H9 (cell line): ENCODE results near the gene NEGR1. TPM values are rescaled to one million over a fixed set of nuclear protein-coding genes. Genes with fewer than 3 reads are reported as not detected.

ENCODE experiments used
- DNase-seq: peaks from one replicate; pipeline ENCODE4 v3.0.0-alpha.2; 2017
- H2AFZ ChIP-seq: one replicate; pipeline ENCODE4 v1.6.1; 2013; ENCODE audit warnings: mild to moderate bottlenecking, low read length, control low read depth, moderate library complexity
- H2AK5ac ChIP-seq: 2 replicates; pipeline ENCODE4 v1.6.1; 2013; ENCODE audit warnings: low read length, control low read depth, mixed read lengths; ENCODE audit not compliant: insufficient read length
- H2BK120ac ChIP-seq: one replicate; pipeline ENCODE4 v1.6.1; 2013; ENCODE audit warnings: low read depth, mild to moderate bottlenecking, low read length, control low read depth, inconsistent platforms; ENCODE audit not compliant: poor library complexity, severe bottlenecking
- H2BK12ac ChIP-seq: 2 replicates; pipeline ENCODE4 v1.6.1; 2013; ENCODE audit warnings: low read length, control low read depth, mixed read lengths, low read depth; ENCODE audit not compliant: insufficient read length
- H2BK15ac ChIP-seq: 2 replicates; pipeline ENCODE4 v1.6.1; 2013; ENCODE audit warnings: low read depth, low read length, control low read depth
- H2BK20ac ChIP-seq: one replicate; pipeline ENCODE4 v1.6.1; 2013; ENCODE audit warnings: low read depth, mild to moderate bottlenecking, low read length, control low read depth, inconsistent platforms; ENCODE audit not compliant: poor library complexity, severe bottlenecking
- H2BK5ac ChIP-seq: 2 replicates; pipeline ENCODE4 v1.6.1; 2013; ENCODE audit warnings: low read length, control low read depth, mixed read lengths; ENCODE audit not compliant: insufficient read length
- H3K14ac ChIP-seq: 2 replicates; pipeline ENCODE4 v1.6.1; 2013; ENCODE audit warnings: low read length, control low read depth; ENCODE audit not compliant: insufficient read depth
- H3K18ac ChIP-seq: 2 replicates; pipeline ENCODE4 v1.6.1; 2013; ENCODE audit warnings: low read depth, mild to moderate bottlenecking, mixed read lengths, low read length, control low read depth; ENCODE audit not compliant: insufficient read length
- H3K23ac ChIP-seq: 2 replicates; pipeline ENCODE4 v1.6.1; 2013; ENCODE audit warnings: low read length, control low read depth, mixed read lengths, low read depth; ENCODE audit not compliant: insufficient read length
- H3K23me2 ChIP-seq: 2 replicates; pipeline ENCODE4 v1.6.1; 2013; ENCODE audit warnings: low read depth, mild to moderate bottlenecking, mixed read lengths, low read length, control low read depth; ENCODE audit not compliant: insufficient read length, poor library complexity, severe bottlenecking
- H3K27ac ChIP-seq: 2 replicates; pipeline ENCODE4 v1.5.1; 2013; ENCODE audit warnings: low read length, control low read depth, mixed read lengths, low read depth; ENCODE audit not compliant: insufficient read length
- H3K27me3 ChIP-seq: 2 replicates; pipeline ENCODE4 v1.6.1; 2013; ENCODE audit warnings: low read length, control low read depth, inconsistent platforms; ENCODE audit not compliant: insufficient read depth
- H3K4ac ChIP-seq: 2 replicates; pipeline ENCODE4 v1.6.1; 2013; ENCODE audit warnings: low read depth, mild to moderate bottlenecking, control low read depth, inconsistent platforms, low read length, moderate library complexity
- H3K4me1 ChIP-seq: 2 replicates; pipeline ENCODE4 v1.6.1; 2013; ENCODE audit warnings: low read length, control low read depth, inconsistent platforms; ENCODE audit not compliant: insufficient read depth
- H3K4me2 ChIP-seq: 2 replicates; pipeline ENCODE4 v1.6.1; 2013; ENCODE audit warnings: low read length, control low read depth, mixed read lengths; ENCODE audit not compliant: insufficient read length, insufficient read depth
- H3K56ac ChIP-seq: 2 replicates; pipeline ENCODE4 v1.6.1; 2013; ENCODE audit warnings: low read depth, mild to moderate bottlenecking, mixed read lengths, low read length, control low read depth; ENCODE audit not compliant: insufficient read length
- H3K79me1 ChIP-seq: 2 replicates; pipeline ENCODE4 v1.6.1; 2013; ENCODE audit warnings: low read depth, mild to moderate bottlenecking, moderate library complexity, low read length, control low read depth, inconsistent platforms; ENCODE audit not compliant: insufficient read depth, poor library complexity, severe bottlenecking
- H3K79me2 ChIP-seq: 2 replicates; pipeline ENCODE4 v1.6.1; 2013; ENCODE audit warnings: low read length, control low read depth, inconsistent platforms; ENCODE audit not compliant: insufficient read depth
- H3K9ac ChIP-seq: 2 replicates; pipeline ENCODE4 v1.6.1; 2013; ENCODE audit warnings: low read length, control low read depth, mixed read lengths; ENCODE audit not compliant: insufficient read length; ENCODE audit errors: extremely low read depth
- H3K9me3 ChIP-seq: one replicate; pipeline ENCODE4 v1.6.1; 2013; ENCODE audit warnings: low read depth, low read length, inconsistent platforms; ENCODE audit not compliant: control insufficient read depth
- H3T11ph ChIP-seq: one replicate; pipeline ENCODE4 v1.6.1; 2013; ENCODE audit warnings: mild to moderate bottlenecking, low read length, control low read depth, inconsistent platforms
- H4K20me1 ChIP-seq: one replicate; pipeline ENCODE4 v1.6.1; 2013; ENCODE audit not compliant: control insufficient read depth, insufficient read length, insufficient read depth
- H4K5ac ChIP-seq: 2 replicates; pipeline ENCODE4 v1.6.1; 2013; ENCODE audit warnings: low read depth, mild to moderate bottlenecking, mixed read lengths, low read length, control low read depth; ENCODE audit not compliant: insufficient read length
- H4K8ac ChIP-seq: replicated peaks from 2 replicates; pipeline ENCODE4 v1.6.1; 2013; ENCODE audit warnings: low read length, control low read depth, mixed read lengths, low read depth; ENCODE audit not compliant: insufficient read length
- H4K91ac ChIP-seq: 2 replicates; pipeline ENCODE4 v1.6.1; 2013; ENCODE audit warnings: low read depth, mild to moderate bottlenecking, moderate library complexity, mixed read lengths, low read length, control low read depth; ENCODE audit not compliant: insufficient read length
- H3K27ac Mint-ChIP-seq, 3 experiments: 2 replicates in 2 of 3; 3 replicates in 1 of 3; pipeline ENCODE4 v1.8.0; 2020 to 2021; ENCODE audit warnings: mixed read lengths in 3 of 3, mild to moderate bottlenecking in 1 of 3, moderate library complexity in 1 of 3
- H3K27me3 Mint-ChIP-seq: 2 replicates; pipeline ENCODE4 v1.8.0; 2021; ENCODE audit warnings: low read depth, mild to moderate bottlenecking, moderate library complexity, mixed read lengths
- H3K36me3 Mint-ChIP-seq, 3 experiments: 2 replicates in 2 of 3; 3 replicates in 1 of 3; pipeline ENCODE4 v1.8.0; 2020 to 2021; ENCODE audit warnings: low read depth in 3 of 3, mixed read lengths in 3 of 3; ENCODE audit not compliant: insufficient read depth in 1 of 3
- H3K4me1 Mint-ChIP-seq, 2 experiments: 2 replicates each; pipeline ENCODE4 v1.8.0; 2020; ENCODE audit warnings: mixed read lengths in 2 of 2
- H3K4me3 Mint-ChIP-seq, 2 experiments: 2 replicates in 1 of 2; 3 replicates in 1 of 2; pipeline ENCODE4 v1.8.0; 2020 to 2021; ENCODE audit warnings: mild to moderate bottlenecking in 2 of 2, mixed read lengths in 2 of 2, moderate library complexity in 1 of 2
- H3K9me3 Mint-ChIP-seq, 2 experiments: 2 replicates in 1 of 2; 3 replicates in 1 of 2; pipeline ENCODE4 v1.8.0; 2020; ENCODE audit warnings: mild to moderate bottlenecking in 2 of 2, mixed read lengths in 2 of 2, moderate library complexity in 1 of 2
- WGBS: extraction: QIAGEN DNeasy Blood & Tissue Kit; methylation state at CpG from one replicate; pipeline ENCODE4 v1.1.7; 2013; ENCODE audit warnings: missing lambda C conversion rate, low lambda C conversion rate, mixed read lengths; ENCODE audit not compliant: insufficient read length; ENCODE audit errors: extremely low coverage; 5-methylcytosine and 5-hydroxymethylcytosine counted together
- total RNA-seq: library from RNA; stranded (reverse); gene quantifications from 2 replicates; pipeline ENCODE4 v1.2.1, GENCODE V29; 2021
- TF ChIP-seq, protein P1 (sequence below): fragments of 200-600 bp; sonication (generic); conservative IDR thresholded peaks from 3 replicates; pipeline ENCODE4 v1.8.0; 2021; ENCODE audit warnings: antibody characterized with exemption, mild to moderate bottlenecking

Gene NEGR1
- total RNA-seq, 1 experiment from 2014 or later = 0.13 TPM

DNA sequence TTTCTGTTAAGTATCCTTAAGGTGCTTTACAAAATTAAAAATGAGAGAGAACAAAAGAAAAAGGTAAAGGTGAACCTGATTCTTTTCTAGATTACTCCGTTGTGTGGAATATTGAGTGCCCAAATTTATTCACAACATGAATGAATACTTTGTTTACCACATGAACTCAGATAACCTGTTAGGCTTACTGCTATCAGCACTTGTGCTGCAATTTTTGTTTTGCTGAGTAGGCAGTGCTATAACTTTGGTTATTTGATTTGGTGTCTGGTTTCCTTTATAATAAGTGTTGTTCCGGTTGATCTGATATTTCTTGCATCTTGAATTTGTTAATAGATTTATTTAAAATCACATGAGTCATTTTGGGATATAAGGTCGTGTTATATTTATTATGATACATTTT is 195.9 kb downstream of the NEGR1 start:
- Histone ChIP-seq H3K9ac (no peak overlapping the region), H3K79me2 (no peaks in the 10 kb centered on the region), H3K27me3 (no peaks in the 10 kb centered on the region), H4K20me1 (no peaks in the 10 kb centered on the region), H3K56ac (no peak overlapping the region), H2AFZ (no peak overlapping the region), H3K4me1 (no peaks in the 10 kb centered on the region), H2BK5ac (no peak overlapping the region), H3K23me2 (no peaks in the 10 kb centered on the region), H3K27ac (no peak overlapping the region), H3K18ac (no peak overlapping the region), H2BK120ac (no peak overlapping the region), H2BK20ac (no peak overlapping the region), H3K9me3 (no peaks in the 10 kb centered on the region), H4K8ac (no peak overlapping the region), H3K4me2 (no peak overlapping the region), H2BK12ac (no peak overlapping the region), H3T11ph (no peak overlapping the region), H3K23ac (no peak overlapping the region), H2AK5ac (no peak overlapping the region), H4K91ac (no peak overlapping the region), H3K14ac (no peak overlapping the region), H3K79me1 (no peaks in the 10 kb centered on the region), H4K5ac (no peak overlapping the region), H2BK15ac (no peak overlapping the region), H3K4ac (no peak overlapping the region)
- TF ChIP-seq, protein P1, sequence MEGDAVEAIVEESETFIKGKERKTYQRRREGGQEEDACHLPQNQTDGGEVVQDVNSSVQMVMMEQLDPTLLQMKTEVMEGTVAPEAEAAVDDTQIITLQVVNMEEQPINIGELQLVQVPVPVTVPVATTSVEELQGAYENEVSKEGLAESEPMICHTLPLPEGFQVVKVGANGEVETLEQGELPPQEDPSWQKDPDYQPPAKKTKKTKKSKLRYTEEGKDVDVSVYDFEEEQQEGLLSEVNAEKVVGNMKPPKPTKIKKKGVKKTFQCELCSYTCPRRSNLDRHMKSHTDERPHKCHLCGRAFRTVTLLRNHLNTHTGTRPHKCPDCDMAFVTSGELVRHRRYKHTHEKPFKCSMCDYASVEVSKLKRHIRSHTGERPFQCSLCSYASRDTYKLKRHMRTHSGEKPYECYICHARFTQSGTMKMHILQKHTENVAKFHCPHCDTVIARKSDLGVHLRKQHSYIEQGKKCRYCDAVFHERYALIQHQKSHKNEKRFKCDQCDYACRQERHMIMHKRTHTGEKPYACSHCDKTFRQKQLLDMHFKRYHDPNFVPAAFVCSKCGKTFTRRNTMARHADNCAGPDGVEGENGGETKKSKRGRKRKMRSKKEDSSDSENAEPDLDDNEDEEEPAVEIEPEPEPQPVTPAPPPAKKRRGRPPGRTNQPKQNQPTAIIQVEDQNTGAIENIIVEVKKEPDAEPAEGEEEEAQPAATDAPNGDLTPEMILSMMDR = no peak
- no peak overlapping the region for H3K4me3 Mint-ChIP-seq
- DNase-seq = no peak
- no peaks in the 10 kb centered on the region for H3K4me1 Mint-ChIP-seq
- no peaks in the 10 kb centered on the region for H3K27me3 Mint-ChIP-seq
- H3K9me3 Mint-ChIP-seq = no peaks in the 10 kb centered on the region
- 0 out of 7 replicates have a peak overlapping the region, but pooled peaks of 1 of the 3 experiments have one; percentile 68 for H3K27ac Mint-ChIP-seq
- no CpG with 5 or more reads among the region's 3 CpGs for WGBS
- H3K36me3 Mint-ChIP-seq = no peaks in the 10 kb centered on the region
